Measurements from ENCODE around the gene ZFP3. TPM values are rescaled to one million over a fixed set of nuclear protein-coding genes. Genes with fewer than 3 reads are reported as not detected.
"Not testable (repeated sequence)": the region's sequence is repeated elsewhere in the genome, so short reads cannot be mapped to it uniquely, and the experiment has no call there.

ZFP3 gene
- total RNA-seq, 1 donor from 2014 or later = 2.0 TPM

DNA sequence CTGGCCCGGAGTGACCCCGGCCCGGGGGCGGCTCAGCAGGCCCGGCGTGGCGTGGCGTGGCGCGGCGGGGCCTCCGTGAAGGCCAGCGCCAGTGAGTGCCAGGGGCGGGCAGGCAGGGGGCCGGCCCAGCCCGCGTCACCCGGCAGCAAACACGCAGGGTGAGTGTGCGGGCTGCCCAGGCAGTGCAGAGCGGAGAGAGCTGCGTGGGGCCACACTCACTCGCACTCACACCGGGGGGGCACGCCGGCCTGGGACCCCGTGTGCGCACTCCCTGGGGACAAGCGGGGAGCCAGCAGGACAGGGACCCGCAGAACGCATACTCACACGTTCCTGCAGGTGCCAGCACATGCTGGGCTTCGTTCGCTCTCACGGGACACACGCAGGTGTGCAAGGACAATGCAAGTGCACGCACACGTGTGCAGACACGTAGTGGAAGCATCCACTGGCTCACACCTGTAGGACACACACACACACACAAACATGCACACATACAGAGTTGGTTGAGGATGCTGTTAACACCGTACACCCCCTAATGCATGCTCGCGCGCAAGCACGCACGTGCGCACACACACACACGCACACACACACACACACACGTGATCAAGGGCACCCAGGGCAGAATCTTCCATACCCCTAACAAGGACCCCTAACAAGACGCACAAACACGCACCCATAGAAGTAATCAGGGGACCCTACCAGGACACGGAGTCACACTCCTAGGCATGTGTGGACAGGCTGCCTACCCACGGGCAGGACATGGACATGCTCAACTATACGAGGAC lies 45.3 kb downstream of the ZFP3 start:
- no peak for DNase-seq (ENCODE audit: extremely low read depth, low read depth, low spot score)

DNA sequence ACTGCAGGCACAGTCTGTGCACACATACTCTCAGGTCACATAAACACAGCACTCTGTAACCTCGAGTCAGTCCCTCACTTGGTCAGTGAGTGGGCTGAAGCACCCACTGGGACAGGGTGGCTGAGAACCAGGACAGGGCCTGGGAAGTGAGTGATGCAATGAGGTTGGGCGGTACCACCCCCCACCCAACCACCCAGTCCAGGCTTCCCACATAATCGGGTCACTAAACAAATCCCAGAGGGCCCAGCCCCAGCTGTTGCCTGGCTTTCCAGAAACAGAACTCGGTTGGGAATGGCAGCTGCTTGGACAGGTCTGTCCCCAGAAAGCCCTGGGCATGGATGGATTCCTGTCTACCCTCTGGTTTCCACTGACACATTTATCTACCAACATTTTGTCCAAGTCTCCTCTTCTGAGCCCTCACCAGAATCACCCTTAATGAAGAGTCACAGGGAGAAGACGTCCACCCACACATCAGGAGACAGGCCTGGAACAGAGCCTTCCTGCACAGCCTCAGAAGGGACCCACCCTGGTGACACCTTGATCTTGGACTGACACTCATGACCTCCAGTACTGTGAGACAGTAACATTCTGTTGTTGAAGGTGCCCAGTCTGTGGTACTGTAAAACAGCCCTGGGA lies 46.0 kb downstream of the ZFP3 start:
- not testable (repeated sequence) for DNase-seq (ENCODE audit: extremely low read depth, low read depth, low spot score)

GRCh38 chr17:5124896-5125295 lies 46.6 kb downstream of the ZFP3 start:
- not testable (repeated sequence) for DNase-seq (ENCODE audit: extremely low read depth, low read depth, low spot score)

- no peak for DNase-seq (ENCODE audit: extremely low read depth, low read depth, low spot score)
Measured at GRCh38 chr17:5126719-5127488, 48.6 kb downstream of the ZFP3 start.

GRCh38 chr17:5127910-5128309 lies 49.6 kb downstream of the ZFP3 start:
- DNase-seq (ENCODE audit: extremely low read depth, low read depth, low spot score) = no peak

DNA sequence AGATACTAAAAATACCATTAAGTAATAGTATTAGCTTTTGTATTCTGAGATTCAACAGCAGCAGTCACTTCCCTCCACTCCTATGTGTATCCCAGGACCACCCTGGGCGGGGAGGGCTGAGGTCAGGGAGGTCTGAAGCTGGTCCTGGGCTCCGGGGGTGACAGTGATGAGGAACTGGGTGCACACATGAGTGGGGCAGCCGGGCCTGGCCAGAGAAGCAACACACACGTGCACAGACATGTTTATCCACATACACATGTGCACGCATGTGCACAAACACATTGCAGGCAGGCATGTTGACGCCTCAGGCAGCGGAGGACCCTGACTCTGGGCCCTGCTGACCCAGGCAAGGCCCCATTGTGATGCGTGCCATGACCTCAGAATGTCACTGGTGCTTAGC lies 50.1 kb downstream of the ZFP3 start:
- not testable (repeated sequence) for DNase-seq (ENCODE audit: extremely low read depth, low read depth, low spot score)

DNA sequence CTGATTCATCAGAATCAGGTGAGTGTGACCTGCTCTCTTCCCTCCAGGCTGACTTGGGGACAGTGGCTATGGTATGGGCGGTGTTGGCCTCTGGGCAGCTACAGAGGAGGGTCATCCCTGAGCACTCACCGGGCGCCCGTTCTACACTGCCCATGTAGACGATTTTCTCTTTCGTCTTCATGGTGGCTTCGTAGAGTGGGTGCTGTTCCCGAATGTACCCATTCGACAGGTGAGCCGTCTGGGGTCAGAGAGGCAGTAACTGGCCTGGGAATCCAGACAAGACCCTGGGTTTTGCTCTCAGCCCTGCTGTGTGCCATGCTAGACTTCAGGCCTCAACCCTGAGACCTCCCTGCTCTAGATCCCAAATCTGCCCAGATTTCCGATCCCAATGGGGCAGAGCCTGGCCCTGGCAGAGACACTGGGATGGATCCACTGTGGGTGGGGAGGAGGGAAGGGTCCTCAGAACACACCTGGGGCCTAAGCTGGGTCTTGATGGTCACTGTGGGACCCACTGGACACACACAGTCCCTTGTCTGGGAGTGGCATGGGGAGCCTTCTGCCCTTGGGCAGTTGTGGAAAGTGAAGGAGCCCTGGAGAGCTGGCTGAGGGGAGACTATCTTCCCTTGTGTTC lies 50.8 kb downstream of the ZFP3 start:
- no peak for DNase-seq (ENCODE audit: extremely low read depth, low read depth, low spot score)

- not testable (repeated sequence) for DNase-seq (ENCODE audit: extremely low read depth, low read depth, low spot score)
Measured at GRCh38 chr17:5129770-5130169, 51.5 kb downstream of the ZFP3 start.

DNA sequence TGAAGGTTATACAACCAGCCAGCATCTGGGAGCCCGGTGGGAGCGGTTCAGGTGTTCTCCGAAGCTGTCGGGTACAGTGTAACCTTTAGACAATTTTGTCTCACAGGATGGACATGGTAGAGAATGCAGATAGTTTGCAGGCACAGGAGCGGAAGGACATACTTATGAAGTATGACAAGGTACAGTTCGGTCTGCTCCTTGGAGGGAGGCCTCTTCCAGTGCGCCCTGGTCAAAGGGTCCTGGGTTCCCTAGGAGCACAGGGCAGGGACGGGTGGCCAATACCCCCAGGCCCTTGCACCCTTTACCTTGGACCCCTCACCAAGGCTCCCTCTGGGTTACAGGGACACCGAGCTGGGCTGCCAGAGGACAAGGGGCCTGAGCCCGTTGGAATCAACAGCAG lies 52.0 kb downstream of the ZFP3 start:
- not testable (repeated sequence) for DNase-seq (ENCODE audit: extremely low read depth, low read depth, low spot score)

- not testable (repeated sequence) for DNase-seq (ENCODE audit: extremely low read depth, low read depth, low spot score)
Measured at GRCh38 chr17:5130687-5131086, 52.4 kb downstream of the ZFP3 start.

- no peak for DNase-seq (ENCODE audit: extremely low read depth, low read depth, low spot score)
Measured at GRCh38 chr17:5131146-5131715, 53.0 kb downstream of the ZFP3 start.

DNA sequence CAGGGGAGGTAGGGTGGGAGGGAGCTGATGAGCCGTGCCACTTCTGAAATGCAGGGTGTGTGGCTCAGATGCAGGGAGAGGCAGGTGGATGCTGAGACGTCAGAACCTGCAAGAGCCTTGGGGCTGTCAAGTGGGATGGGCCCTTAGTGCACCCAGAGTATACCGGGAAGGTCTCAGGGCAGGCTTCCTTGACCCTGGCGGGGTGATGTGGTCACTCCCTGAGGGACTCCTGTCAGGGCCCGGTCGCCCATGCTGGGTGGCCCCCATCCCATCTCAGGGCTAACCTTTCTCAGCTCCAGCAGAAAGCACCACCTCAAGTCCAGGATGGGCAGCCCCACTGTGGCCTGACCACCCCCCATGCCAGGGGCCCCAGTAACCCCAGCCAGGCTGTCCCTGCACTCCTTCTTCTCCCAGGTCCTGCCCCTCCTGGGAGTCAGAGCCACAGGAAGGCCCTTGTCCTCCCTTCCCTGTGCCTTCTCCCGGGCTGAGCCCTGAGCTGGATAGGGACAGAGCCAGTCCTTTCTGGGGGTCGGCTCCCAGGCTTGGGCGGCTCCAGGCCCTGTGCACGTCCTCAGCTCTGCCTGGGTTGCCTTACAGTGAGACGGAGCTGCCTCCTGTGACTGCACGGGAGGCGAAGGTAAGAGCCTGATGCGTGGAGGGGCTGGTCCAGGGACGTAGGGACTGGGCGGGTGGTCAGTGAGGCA lies 53.7 kb downstream of the ZFP3 start:
- not testable (repeated sequence) for DNase-seq (ENCODE audit: extremely low read depth, low read depth, low spot score)

DNA sequence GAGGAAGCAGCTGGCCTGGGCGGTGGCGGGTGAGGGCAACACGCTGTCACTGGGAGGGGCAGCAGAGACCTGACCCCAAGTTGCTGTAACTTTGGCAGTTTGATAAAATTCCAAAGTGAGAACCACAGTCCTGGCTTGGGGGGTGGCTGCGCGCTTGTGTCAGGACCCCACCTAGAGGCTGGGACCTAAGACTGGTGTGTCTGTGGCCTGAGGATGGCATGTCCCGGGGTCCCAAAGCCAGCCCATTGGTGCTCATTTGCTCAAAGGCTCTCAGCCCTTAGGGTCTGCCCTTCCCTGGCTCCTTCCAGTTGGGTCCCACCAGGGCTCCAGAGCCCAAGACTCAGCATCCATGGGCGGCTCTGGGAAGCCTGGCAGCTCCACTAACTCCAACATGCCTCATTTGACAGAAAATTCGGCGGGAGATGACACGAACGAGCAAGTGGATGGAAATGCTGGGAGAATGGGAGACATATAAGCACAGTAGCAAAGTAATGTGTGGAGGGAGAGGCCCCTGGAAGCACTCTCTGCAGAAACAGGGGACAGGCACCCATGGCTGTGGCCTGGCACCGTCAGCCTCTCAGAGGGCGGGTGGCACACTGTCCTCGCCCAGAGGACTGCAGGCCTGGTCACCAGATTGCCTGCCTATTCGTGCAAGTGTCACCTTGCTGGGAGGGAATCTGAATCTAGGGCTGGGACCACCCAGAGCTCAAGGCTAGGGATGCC lies 54.4 kb downstream of the ZFP3 start:
- DNase-seq (ENCODE audit: extremely low read depth, low read depth, low spot score) = not testable (repeated sequence)

- no peak for DNase-seq (ENCODE audit: extremely low read depth, low read depth, low spot score)
Measured at GRCh38 chr17:5133311-5133710, 55.0 kb downstream of the ZFP3 start.

DNA sequence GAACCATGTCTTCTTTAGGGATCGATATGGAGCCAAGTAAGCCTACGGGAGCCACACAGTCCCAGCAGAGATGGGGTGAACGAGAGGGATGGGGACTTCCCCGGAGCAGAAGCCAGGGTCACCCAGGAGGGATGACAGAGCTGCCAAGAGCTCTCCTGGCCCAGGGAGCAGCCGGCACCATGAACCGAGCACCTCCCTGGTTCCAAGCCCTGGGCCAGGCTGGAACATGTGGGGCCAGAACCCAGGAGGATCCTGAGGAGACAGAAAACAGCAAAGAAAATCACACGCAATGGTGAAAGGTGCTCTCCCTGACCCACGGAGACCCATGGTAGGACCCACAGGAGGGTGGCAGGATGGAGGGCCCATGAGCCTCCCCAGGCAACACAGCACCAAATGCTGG lies 55.7 kb downstream of the ZFP3 start:
- not testable (repeated sequence) for DNase-seq (ENCODE audit: extremely low read depth, low read depth, low spot score)

DNA sequence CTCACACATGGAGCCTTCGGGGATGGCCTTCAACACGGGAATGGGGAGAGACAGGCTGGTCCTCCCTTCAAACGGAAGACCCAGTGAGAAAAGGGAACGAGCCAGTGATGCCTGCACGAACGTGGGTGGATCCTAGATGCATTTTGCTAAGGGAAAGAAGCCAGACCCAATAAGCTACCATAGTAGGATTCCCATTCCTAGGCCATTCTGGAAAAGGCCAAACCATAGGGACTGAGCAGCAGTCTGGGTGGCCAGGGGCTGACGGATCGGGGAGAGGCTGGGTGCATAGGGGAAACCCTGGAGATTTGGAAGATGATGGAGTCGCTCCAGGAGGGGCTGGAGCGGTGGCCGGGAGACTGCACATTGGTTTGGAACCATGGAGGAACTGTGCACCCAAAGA lies 56.3 kb downstream of the ZFP3 start:
- DNase-seq (ENCODE audit: extremely low read depth, low read depth, low spot score) = not testable (repeated sequence)

- not testable (repeated sequence) for DNase-seq (ENCODE audit: extremely low read depth, low read depth, low spot score)
Measured at GRCh38 chr17:5135131-5135712, 57.0 kb downstream of the ZFP3 start.

DNA sequence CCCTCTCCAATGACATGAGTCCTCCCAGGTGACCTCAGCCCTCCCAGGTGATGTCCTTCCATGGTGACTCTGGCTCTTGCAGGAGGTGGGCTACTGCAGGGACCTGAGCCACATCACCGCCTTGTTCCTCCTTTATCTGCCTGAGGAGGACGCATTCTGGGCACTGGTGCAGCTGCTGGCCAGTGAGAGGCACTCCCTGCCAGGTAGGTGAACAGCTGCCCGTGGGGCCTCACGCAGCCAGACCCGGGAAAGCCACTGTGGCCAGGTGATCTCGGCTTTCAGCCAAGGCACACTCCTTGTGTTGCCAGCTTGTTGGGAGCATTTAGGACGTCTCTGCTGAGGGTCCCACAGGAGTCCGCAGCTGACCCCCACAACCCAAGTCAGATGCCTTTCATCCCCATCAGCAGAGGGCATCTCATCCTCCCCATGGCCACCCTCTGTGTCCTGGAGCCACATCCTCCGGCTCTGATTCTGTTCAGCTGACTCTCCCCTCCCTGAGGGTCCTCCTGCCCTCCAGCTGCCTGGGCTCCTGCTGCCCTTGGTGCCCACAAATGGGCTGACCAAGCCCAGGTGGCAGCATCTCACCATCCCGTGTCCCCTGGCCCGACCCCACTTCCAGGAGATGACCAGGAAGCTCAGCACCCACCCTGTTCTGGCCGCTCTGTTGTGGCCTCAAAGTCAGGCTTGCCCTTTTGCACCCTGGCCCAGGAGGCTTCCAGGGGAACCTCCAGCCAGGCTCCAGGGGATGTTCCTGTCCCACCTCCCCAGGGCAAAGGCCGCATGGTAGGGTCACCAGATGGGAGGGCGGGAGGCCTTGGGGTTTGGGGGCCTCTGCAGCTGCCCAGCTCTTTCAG lies 57.7 kb downstream of the ZFP3 start:
- DNase-seq (ENCODE audit: extremely low read depth, low read depth, low spot score) = no peak

Data from glomerular endothelial cell (primary cell).